ENCODE measurements around the gene CNTNAP2. TPM values are rescaled to one million over a fixed set of nuclear protein-coding genes. Genes with fewer than 3 reads are reported as not detected.

CNTNAP2 gene
- total and polyA plus RNA-seq, 2 of the 8 experiments (the other 6 are each of a cell fraction or from before 2014, with no cell fraction given): 27.9 to 71.0 TPM

- Histone ChIP-seq H4K91ac (replicated peaks; ENCODE audit: insufficient read length, low read length) (no peak overlapping the region), H3K4me3 (ENCODE audit: extremely low read depth in 1 of 4, insufficient read depth in 2 of 4, low read depth in 3 of 4, low read length in 4 of 4) (no peak overlapping the region), H3K79me1 (ENCODE audit: low read depth, low read length) (no peaks in the 10 kb centered on the region), H3K23ac (ENCODE audit: insufficient read length) (no peak overlapping the region), H2AFZ (ENCODE audit: low read length) (no peak overlapping the region), H2BK5ac (ENCODE audit: low read depth, low read length) (no peak overlapping the region), H4K5ac (ENCODE audit: insufficient read length, low read depth, low read length) (no peak overlapping the region), H3K4me1 (replicated peaks in 1 of 4; ENCODE audit: control insufficient read depth in 3 of 4, insufficient read depth in 4 of 4, low read length in 3 of 4) (no peaks in the 10 kb centered on the region), H3K27me3 (replicated peaks in 1 of 4; ENCODE audit: control insufficient read depth in 3 of 4, extremely low read depth in 1 of 4, insufficient read depth in 3 of 4, low read length in 3 of 4) (no peaks in the 10 kb centered on the region), H4K20me1 (replicated peaks in 1 of 2; ENCODE audit: control insufficient read depth in 1 of 2, insufficient read depth in 2 of 2, low read length in 2 of 2) (no peaks in the 10 kb centered on the region), H3K9me3 (ENCODE audit: insufficient read depth in 2 of 2, low read depth in 1 of 2, low read length in 1 of 2) (no peaks in the 10 kb centered on the region), H3K79me2 (ENCODE audit: control insufficient read depth in 1 of 2, insufficient read depth in 2 of 2, low read length in 2 of 2) (no peaks in the 10 kb centered on the region), H3K4me2 (ENCODE audit: insufficient read depth in 1 of 2, low read depth in 2 of 2, low read length in 2 of 2) (no peak overlapping the region), H3K4ac (replicated peaks; ENCODE audit: insufficient read length, low read depth, low read length) (no peak overlapping the region), H3K9ac (replicated peaks in 1 of 4; ENCODE audit: extremely low read depth in 1 of 4, low read depth in 3 of 4, low read length in 3 of 4) (no peak overlapping the region), H3K36me3 (ENCODE audit: control insufficient read depth in 2 of 4, insufficient read depth in 4 of 4, low read length in 3 of 4) (no peaks in the 10 kb centered on the region), H3K27ac (ENCODE audit: low read depth, low read length) (no peak overlapping the region), H2BK12ac (ENCODE audit: low read depth, low read length) (no peak overlapping the region), H2BK20ac (ENCODE audit: low read length) (no peak overlapping the region), H2BK15ac (ENCODE audit: low read length) (no peak overlapping the region), H2AK5ac (ENCODE audit: low read depth, low read length) (no peak overlapping the region), H4K8ac (ENCODE audit: extremely low read depth, insufficient read depth, low read length) (no peak overlapping the region), H3K56ac (replicated peaks; ENCODE audit: insufficient read length, low read depth, low read length) (no peak overlapping the region), H3K18ac (ENCODE audit: extremely low read depth, low read length) (no peak overlapping the region), H3K14ac (ENCODE audit: insufficient read length) (no peak overlapping the region), H2BK120ac (replicated peaks; ENCODE audit: low read depth, low read length) (no peak overlapping the region), H3K23me2 (ENCODE audit: low read depth, low read length) (no peaks in the 10 kb centered on the region)
- 89% methylated on average over 3 of the region's 3 CpGs; no CpG with 5 or more reads in 1 of the 2 experiments for WGBS, 2 experiments (ENCODE audit: extremely low coverage in 1 of 2, insufficient coverage in 1 of 2, insufficient read length in 1 of 2, insufficient replicate concordance in 2 of 2, low coverage in 1 of 2, low lambda C conversion rate in 2 of 2, missing lambda C conversion rate in 1 of 2)
- DNase-seq (ENCODE audit: low read depth in 1 of 2, low spot score in 2 of 2) (no peak), FAIRE-seq (no peak)
- CTCF ChIA-PET (ENCODE audit: partially characterized antibody): interaction anchor here (0.6 to 3.1 kb wide), 5 partner anchors 9 to 295 kb away, joined by 3 to 15 read pairs (median 4); no protein-coding TSS in a partner anchor
- POLR2A ChIA-PET (ENCODE audit: partially characterized antibody): no interaction called here
- no peak for TF ChIP-seq POLR2A (IDR thresholded peaks at IDR 0.05; ENCODE audit: control extremely low read depth in 1 of 2, low read depth in 2 of 2, low read length in 2 of 2)
- no peak for TF ChIP-seq TAF7 (optimal IDR thresholded peaks at IDR 0.05; ENCODE audit: borderline replicate concordance, low read depth, low read length)
- no peak for TF ChIP-seq ATF3 (IDR thresholded peaks at IDR 0.05; ENCODE audit: insufficient read depth, low read depth, low read length)
- no peak for TF ChIP-seq CTCF (IDR thresholded peaks at IDR 0.05; ENCODE audit: control extremely low read depth in 1 of 3, insufficient read depth in 1 of 3, low read depth in 1 of 3, low read length in 3 of 3)
- TF ChIP-seq SUZ12 (IDR thresholded peaks at IDR 0.05; ENCODE audit: low read length): no peak
- no peak for TF ChIP-seq NANOG (IDR thresholded peaks at IDR 0.05; ENCODE audit: insufficient read depth, low read depth, low read length, poor library complexity, severe bottlenecking)
- TF ChIP-seq TEAD4 (IDR thresholded peaks at IDR 0.05; ENCODE audit: low read depth, low read length): no peak
- TF ChIP-seq ZNF274 (IDR thresholded peaks at IDR 0.05; ENCODE audit: borderline replicate concordance, extremely low read depth, low read length): no peak
- TF ChIP-seq GABPA (IDR thresholded peaks at IDR 0.05; ENCODE audit: borderline replicate concordance, insufficient read depth, low read length): no peak
- TF ChIP-seq EGR1 (IDR thresholded peaks at IDR 0.05; ENCODE audit: borderline replicate concordance, low read depth, low read length): no peak
- TF ChIP-seq RFX5 (IDR thresholded peaks at IDR 0.05; ENCODE audit: borderline replicate concordance, low read depth, low read length): no peak
These were observed 647.9 kb downstream of the CNTNAP2 start for GRCh38 chr7:146764458-146764857.
